Transverse colon (tissue), 4 donors: ENCODE measurements around the gene CPNE6. TPM values are rescaled to one million over a fixed set of nuclear protein-coding genes. Genes with fewer than 3 reads are reported as not detected.

ENCODE experiments used
- DNase-seq: peaks from one replicate; pipeline ENCODE4 v3.0.0-alpha.2; 2019
- H3K27ac ChIP-seq, 4 donors: fragments of 200-600 bp; sonication (generic); 2 replicates each; pipeline ENCODE4 v1.5.1; 2016 to 2018; ENCODE audit warnings: inconsistent platforms in 4 of 4
- H3K27me3 ChIP-seq: fragments of 200-600 bp; sonication (generic); 2 replicates; pipeline ENCODE4 v1.5.1; 2017; ENCODE audit warnings: inconsistent platforms
- H3K36me3 ChIP-seq, 4 donors: fragments of 200-600 bp; sonication (generic); 2 replicates each; pipeline ENCODE4 v1.5.1; 2017 to 2019; ENCODE audit warnings: inconsistent platforms in 4 of 4
- H3K4me1 ChIP-seq, 4 donors: fragments of 200-600 bp; sonication (generic); 2 replicates each; pipeline ENCODE4 v1.5.1; 2017 to 2020; ENCODE audit warnings: inconsistent platforms in 4 of 4
- H3K4me3 ChIP-seq, 4 donors: fragments of 200-600 bp; sonication (generic); 1 replicate in 1 of 4; 2 replicates in 3 of 4; pipeline versions ENCODE4 v1.5.1 to v1.6.1; 2017 to 2019; ENCODE audit warnings: inconsistent platforms in 4 of 4
- H3K9me3 ChIP-seq, 2 donors: fragments of 200-600 bp; sonication (generic); 2 replicates each; pipeline ENCODE4 v1.5.1; 2017 to 2019; ENCODE audit warnings: inconsistent platforms in 2 of 2
- CTCF ChIP-seq, 5 experiments: fragments of 200-600 bp in 3 of 5; fragments of 450-650 bp in 2 of 5; sonication (generic) in 3 of 5; IDR thresholded peaks; 1 replicate in 2 of 5; 2 replicates in 3 of 5; pipeline ENCODE4 v1.5.1; 2016 to 2017; ENCODE audit warnings: antibody characterized with exemption in 5 of 5, inconsistent platforms in 3 of 5, mild to moderate bottlenecking in 2 of 5, moderate library complexity in 1 of 5
- EP300 ChIP-seq: sonication (generic); formaldehyde crosslinking; IDR thresholded peaks from one replicate; pipeline ENCODE4 v1.6.1; 2017; ENCODE audit warnings: antibody characterized with exemption, low read depth
- POLR2A ChIP-seq: fragments of 450-650 bp; IDR thresholded peaks from one replicate; pipeline ENCODE4 v1.6.1; 2016; ENCODE audit warnings: antibody characterized with exemption, mild to moderate bottlenecking, moderate library complexity
- POLR2AphosphoS5 ChIP-seq, 3 donors: sonication (generic); formaldehyde crosslinking; IDR thresholded peaks; one replicate each; pipeline ENCODE4 v1.6.1; 2016; ENCODE audit warnings: antibody characterized with exemption in 3 of 3
- WGBS, 2 donors: methylation state at CpG; one replicate each; pipeline ENCODE4 v1.1.5; 2018; ENCODE audit warnings: low coverage in 1 of 2; 5-methylcytosine and 5-hydroxymethylcytosine counted together
- in situ Hi-C, 4 donors: fragments of 200-750 bp; cut with MboI; loops; one replicate each; pipeline versions ENCODE4 v1.15.0 to v1.15.1; 2017; ENCODE audit warnings: low sequenced_read_pairs in 3 of 4, low pct_ligation_motif_present in 1 of 4, low pct_unique_long_range_greater_than_20kb in 1 of 4
- intact Hi-C: fragments of 100-400 bp; cut with DNase I; formaldehyde crosslinking; loops from one replicate; pipeline ENCODE4 v1.15.1; 2023; ENCODE audit warnings: low total_unique reads
- total RNA-seq, 4 donors: library from RNA; depleted of rRNA; stranded (reverse); fragments of >200 nt; gene quantifications; one replicate each; pipeline ENCODE4 v1.1.0, GENCODE V29; 2016

Gene CPNE6
- total RNA-seq, 4 donors from 2014 or later: 3.4 TPM; not detected in 3

GRCh38 chr14:24062216-24062980, 9.0 kb upstream of the CPNE6 start:
- TF ChIP-seq POLR2A: no peak
- TF ChIP-seq POLR2AphosphoS5 (IDR thresholded peaks at IDR 0.05): no peak
- TF ChIP-seq EP300: no peak
- TF ChIP-seq CTCF (IDR thresholded peaks at IDR 0.05): no peak
- WGBS, 2 donors: 83% methylated on average over 14 of the region's 14 CpGs; no CpG with 5 or more reads in 1 of the 2 donors
- no peaks in the 10 kb centered on the region for H3K36me3 ChIP-seq
- H3K27me3 ChIP-seq: no peaks in the 10 kb centered on the region
- no peak overlapping the region for H3K27ac ChIP-seq
- no peak overlapping the region for H3K4me3 ChIP-seq
- H3K9me3 ChIP-seq: no peaks in the 10 kb centered on the region
- in situ Hi-C loops: no loop called here
- DNase-seq: no peak
- H3K4me1 ChIP-seq: peaks cover 5 to 34% (median 17%) of the 10 kb centered on the region in 4 donors
- intact Hi-C loops: loop anchor here (5.0 kb wide), 1 partner anchor 45 kb away; no protein-coding TSS in a partner anchor

DNA sequence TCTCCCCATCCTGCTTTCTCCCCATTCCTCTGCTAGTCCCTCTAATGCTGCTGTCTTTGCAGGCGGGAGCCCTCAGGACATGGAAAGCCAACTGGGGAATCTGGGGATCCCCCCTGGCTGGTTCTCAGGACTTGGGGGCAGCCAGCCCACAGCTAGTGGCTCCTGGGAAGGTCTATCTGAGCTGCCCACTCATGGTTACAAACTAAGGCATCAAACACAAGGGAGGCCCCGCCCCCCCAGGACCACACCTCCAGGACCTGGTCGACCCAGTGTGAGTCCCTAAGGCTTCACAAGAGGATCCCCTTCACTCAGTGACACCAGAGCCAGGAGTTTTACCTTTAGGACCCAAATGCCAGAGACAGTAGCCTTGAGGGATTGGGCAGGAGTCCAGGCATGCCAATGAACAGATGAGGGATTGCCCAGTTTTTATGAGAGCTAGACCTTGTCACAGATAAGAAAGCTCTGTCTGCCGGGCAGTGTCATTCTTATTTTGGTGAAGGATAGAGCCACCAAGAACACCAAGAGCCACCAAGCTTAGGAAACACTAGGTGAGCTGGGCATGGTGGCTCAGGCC, 8.0 kb upstream of the CPNE6 start:
- Histone ChIP-seq H3K9me3 (no peaks in the 10 kb centered on the region), H3K4me1 (peaks cover 6 to 39% (median 20%) of the 10 kb centered on the region in 4 donors), H3K36me3 (no peaks in the 10 kb centered on the region), H3K4me3 (no peak overlapping the region), H3K27ac (no peak overlapping the region), H3K27me3 (no peaks in the 10 kb centered on the region)
- peak; percentile 49 for DNase-seq
- intact Hi-C loops (loop anchor here (5.0 kb wide), 1 partner anchor 44 kb away; no protein-coding TSS in a partner anchor), in situ Hi-C loops (no loop called here)
- WGBS, 2 donors: 78% methylated on average over 4 of the region's 4 CpGs; no CpG with 5 or more reads in 1 of the 2 donors
- TF ChIP-seq EP300 (no peak), CTCF (IDR thresholded peaks at IDR 0.05) (no peak), POLR2A (no peak), POLR2AphosphoS5 (IDR thresholded peaks at IDR 0.05) (no peak)

GRCh38 chr14:24064091-24064795, 7.1 kb upstream of the CPNE6 start:
- no peaks in the 10 kb centered on the region for H3K36me3 ChIP-seq
- H3K9me3 ChIP-seq: no peaks in the 10 kb centered on the region
- no peak for DNase-seq
- in situ Hi-C loops: no loop called here
- no peak overlapping the region for H3K27ac ChIP-seq
- 80 to 85% methylated on average over 4 to 7 of the region's 7 CpGs for WGBS, 2 donors
- peaks cover 6 to 37% (median 20%) of the 10 kb centered on the region in 4 donors for H3K4me1 ChIP-seq
- H3K4me3 ChIP-seq: no peak overlapping the region
- intact Hi-C loops: loop anchor here (5.0 kb wide), 1 partner anchor 43 kb away; no protein-coding TSS in a partner anchor
- no peaks in the 10 kb centered on the region for H3K27me3 ChIP-seq
- TF ChIP-seq POLR2A (no peak), CTCF (IDR thresholded peaks at IDR 0.05) (no peak), EP300 (no peak), POLR2AphosphoS5 (IDR thresholded peaks at IDR 0.05) (no peak)

GRCh38 chr14:24064856-24065255, 6.5 kb upstream of the CPNE6 start:
- TF ChIP-seq POLR2AphosphoS5 (IDR thresholded peaks at IDR 0.05): no peak
- no peaks in the 10 kb centered on the region for H3K9me3 ChIP-seq
- no peaks in the 10 kb centered on the region for H3K36me3 ChIP-seq
- in situ Hi-C loops (no loop called here), intact Hi-C loops (loop anchor here (5.0 kb wide), 1 partner anchor 42 kb away; no protein-coding TSS in a partner anchor)
- H3K4me3 ChIP-seq: no peak overlapping the region
- peaks cover 6 to 37% (median 20%) of the 10 kb centered on the region in 4 donors for H3K4me1 ChIP-seq
- 91% methylated on average over 14 of the region's 15 CpGs; no CpG with 5 or more reads in 1 of the 2 donors for WGBS, 2 donors
- no peak overlapping the region for H3K27ac ChIP-seq
- H3K27me3 ChIP-seq: no peaks in the 10 kb centered on the region
- no peak for DNase-seq
